SU-DHL-6 (cell line): ENCODE measurements around the gene PDZD4.

Experiments
- EZH2phosphoT487 ChIP-seq: fragments of 200-600 bp; sonication (generic), shearing (Covaris generic); conservative IDR thresholded peaks from 2 replicates; pipeline ENCODE4 v1.6.1; 2018; ENCODE audit warnings: mild to moderate bottlenecking, antibody characterized with exemption, low read length, moderate library complexity, mixed read lengths
- TF ChIP-seq, protein P1 (sequence below): fragments of 200-600 bp; sonication (generic); IDR thresholded peaks from one replicate; pipeline ENCODE4 v1.5.1; 2017; ENCODE audit warnings: antibody characterized with exemption, mild to moderate bottlenecking, low read length, moderate library complexity; ENCODE audit not compliant: insufficient read depth, poor library complexity, severe bottlenecking

DNA sequence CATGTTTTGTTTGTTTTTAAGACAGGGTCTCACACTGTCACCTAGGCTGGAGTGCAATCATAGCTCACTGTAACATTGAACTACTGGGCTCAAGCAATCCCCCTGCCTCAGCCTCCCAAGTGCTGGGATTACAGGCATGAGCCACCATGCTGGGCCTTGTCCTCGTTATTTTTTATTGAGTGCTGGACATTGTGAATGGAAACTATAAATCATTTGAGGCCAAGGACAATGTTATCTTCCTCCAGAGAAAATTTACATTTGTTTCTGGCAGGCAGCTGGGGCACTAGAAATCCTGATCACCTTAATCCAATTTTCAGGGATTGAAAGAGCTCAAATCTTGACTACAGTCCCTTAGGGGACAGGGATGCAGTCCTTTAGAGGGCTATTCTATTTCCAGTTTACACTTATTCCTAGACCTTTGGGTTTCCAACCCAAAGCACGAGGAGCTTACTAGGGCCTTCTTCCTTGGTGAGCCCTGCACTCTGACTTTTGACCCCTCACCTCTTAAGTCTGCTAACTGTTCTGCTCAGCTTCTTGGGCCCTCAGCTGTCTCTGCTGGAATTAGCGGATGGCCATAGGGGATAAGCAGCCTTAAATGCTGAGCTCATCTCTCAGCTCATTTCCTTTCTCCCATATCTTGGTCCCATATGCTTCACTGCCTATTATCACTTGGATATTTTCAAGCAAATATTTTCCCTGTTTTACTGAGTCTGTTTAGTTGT is 23.0 kb upstream of the PDZD4 start:
- TF ChIP-seq, protein P1, sequence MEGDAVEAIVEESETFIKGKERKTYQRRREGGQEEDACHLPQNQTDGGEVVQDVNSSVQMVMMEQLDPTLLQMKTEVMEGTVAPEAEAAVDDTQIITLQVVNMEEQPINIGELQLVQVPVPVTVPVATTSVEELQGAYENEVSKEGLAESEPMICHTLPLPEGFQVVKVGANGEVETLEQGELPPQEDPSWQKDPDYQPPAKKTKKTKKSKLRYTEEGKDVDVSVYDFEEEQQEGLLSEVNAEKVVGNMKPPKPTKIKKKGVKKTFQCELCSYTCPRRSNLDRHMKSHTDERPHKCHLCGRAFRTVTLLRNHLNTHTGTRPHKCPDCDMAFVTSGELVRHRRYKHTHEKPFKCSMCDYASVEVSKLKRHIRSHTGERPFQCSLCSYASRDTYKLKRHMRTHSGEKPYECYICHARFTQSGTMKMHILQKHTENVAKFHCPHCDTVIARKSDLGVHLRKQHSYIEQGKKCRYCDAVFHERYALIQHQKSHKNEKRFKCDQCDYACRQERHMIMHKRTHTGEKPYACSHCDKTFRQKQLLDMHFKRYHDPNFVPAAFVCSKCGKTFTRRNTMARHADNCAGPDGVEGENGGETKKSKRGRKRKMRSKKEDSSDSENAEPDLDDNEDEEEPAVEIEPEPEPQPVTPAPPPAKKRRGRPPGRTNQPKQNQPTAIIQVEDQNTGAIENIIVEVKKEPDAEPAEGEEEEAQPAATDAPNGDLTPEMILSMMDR, result no peak
- no peak for TF ChIP-seq EZH2phosphoT487
